GM21576 (cell line): ENCODE measurements around the gene RELA.

Experiments used
- ATAC-seq: cut with Tn5 transposase; IDR thresholded peaks from one replicate; pipeline ENCODE4 v1.9.1; 2021; ENCODE audit warnings: mild to moderate bottlenecking, moderate library complexity; ENCODE audit not compliant: unreplicated experiment

Gene RELA

DNA sequence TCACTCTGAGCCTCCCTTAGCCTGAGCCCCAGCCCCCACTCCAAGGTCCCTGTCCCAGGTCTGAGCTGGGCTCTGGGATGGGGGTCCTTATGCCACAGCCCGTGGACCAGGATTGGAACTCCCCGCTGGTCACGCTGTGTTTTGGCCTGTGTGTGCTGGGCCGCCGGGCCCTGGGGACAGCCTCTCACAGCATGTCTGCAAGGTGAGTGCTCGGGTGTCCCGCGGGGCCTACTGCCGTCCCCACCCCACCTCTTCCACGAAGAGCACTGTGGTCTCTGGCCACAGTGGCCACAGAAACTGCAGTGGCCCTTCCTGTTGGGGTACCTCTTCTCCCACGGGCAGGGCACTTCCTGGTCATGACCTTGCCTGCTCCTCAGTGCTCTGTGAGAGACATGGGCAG, 28.3 kb downstream of the RELA start:
- no peak for ATAC-seq

DNA sequence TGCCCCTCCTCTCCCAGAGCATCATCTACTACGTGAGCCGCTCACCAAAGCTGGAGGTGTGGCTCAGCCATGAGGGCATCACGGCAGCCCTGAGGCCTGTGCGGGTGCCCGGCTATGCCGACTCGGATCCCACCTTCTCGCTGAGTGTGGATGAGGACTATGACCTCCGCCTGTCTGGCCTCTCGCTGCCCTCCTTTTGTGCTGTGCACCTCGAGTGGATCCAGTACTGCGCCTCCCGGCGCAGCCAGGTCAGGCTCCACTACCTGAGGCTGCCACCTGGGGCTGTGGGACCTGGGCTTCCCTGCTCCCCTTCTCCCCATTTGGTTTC, 28.6 kb downstream of the RELA start:
- no peak for ATAC-seq

DNA sequence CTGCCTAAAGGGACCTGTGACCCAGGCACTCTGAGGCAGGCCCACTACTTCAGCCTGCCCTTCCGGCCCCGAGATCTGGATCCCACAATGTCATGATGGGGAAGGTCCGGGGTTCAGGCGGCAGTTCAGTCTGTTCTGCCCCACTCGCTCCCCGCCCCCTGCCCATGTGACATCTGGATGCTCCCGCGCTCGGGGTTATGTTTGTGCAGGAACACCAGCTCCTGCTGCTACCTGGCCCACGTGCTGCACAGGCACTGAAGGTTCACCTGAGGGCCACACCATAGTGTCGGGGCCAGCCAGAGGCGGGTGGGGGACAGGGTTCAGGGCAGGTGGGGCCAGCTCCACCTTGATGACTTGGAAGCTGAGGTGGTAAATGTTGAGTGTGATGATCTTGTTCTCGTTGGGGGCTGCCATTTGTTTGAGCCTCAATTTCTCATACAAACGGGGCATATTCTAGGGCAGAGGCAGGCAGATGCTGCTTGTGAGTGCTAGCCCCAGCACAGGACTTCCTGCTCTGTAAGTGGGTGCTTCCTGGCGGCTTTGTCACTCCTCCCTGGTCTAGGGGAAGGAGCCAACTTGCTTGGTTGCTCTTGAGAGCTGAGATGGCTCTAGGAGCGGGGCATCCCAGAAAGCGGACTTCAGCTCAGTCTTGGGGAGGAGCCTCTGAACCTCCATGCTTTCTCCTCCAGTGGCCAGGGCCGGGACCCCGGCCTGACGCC, 29.2 kb downstream of the RELA start:
- ATAC-seq: no peak

DNA sequence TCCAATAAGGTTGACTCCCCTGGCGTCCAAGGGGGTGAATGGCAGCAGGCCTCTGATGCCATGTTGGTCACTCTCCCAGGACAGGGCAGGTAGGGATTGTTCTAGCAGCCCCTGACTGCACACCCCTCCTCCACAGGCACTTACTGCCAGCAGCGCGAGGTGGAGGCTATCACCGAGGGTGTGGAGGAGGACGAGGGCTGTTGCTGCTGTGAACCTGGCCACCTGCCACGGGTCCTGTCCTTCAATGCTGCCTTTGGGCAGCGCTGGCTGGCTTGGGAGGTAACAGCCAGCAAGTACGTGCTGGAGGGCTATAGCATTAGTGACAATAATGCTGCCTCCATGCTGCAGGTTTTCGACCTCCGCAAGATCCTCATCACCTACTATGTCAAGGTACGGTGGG, 32.5 kb downstream of the RELA start:
- no peak for ATAC-seq

DNA sequence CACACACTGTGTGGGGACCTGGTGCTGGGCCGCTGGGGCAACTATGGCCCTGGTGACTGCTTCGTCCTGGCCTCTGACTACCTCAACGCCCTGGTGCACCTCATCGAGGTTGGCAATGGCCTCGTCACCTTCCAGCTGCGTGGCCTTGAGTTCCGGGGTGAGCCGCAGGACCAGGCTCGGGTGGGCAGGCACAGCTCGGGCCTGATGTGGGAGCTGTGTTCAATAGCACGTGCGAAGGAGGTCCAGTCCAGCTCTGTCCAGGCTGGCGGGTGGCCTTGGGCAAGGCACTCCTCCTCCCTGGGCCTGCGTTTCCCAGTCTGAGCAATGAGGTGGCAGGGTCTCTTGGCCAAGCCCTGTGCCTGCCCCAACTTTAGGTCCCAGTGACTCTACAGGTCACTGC, 33.1 kb downstream of the RELA start:
- no peak for ATAC-seq

DNA sequence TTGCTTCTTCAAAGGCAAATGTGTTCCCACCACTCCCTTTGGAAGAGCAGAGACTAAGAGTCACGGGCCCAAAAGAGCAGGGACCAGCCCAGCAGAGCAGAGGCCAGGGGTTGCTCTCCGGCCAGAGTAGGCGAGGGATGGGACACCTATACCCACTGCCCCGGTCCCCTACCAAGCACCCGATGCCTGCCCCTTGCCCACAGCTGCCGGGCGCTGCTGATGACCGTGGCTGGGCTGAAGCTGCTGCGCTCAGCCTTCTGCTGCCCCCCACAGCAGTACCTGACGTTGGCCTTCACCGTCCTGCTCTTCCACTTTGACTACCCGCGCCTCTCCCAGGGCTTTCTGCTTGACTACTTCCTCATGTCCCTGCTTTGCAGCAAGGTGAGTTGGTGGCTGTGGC, 35.5 kb downstream of the RELA start:
- no peak for ATAC-seq

DNA sequence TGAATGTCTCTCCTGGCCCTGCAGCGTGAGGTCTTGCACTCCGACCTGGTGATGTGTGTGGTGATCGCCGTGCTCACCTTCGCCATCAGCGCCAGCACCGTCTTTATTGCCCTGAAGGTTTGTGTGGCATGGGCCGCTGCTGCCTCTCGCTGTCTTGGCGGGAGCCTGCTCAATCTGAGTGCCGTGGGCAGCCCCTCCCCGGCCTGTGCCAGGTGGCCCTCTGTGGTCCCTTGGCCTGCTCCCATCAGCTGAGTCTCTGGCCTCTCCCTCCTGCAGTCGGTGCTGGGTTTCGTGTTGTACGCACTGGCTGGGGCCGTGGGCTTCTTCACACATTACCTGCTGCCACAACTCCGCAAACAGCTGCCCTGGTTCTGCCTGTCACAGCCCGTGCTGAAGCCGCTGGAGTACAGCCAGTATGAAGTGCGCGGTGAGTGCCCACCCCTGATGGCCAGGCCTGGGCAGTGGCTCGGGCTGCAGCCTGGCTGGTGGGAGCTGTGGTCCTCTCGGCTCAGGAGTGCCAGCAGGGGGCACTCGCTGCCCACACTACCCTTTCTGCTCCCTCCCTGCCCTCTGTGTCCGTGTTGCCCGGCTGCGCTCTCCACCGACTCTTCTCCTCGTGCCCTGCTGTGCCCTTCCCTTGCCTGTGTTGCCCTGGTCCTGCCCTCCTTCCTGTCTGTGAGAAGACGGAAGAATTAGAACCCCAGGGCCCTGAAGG, 36.9 kb downstream of the RELA start:
- ATAC-seq: no peak

DNA sequence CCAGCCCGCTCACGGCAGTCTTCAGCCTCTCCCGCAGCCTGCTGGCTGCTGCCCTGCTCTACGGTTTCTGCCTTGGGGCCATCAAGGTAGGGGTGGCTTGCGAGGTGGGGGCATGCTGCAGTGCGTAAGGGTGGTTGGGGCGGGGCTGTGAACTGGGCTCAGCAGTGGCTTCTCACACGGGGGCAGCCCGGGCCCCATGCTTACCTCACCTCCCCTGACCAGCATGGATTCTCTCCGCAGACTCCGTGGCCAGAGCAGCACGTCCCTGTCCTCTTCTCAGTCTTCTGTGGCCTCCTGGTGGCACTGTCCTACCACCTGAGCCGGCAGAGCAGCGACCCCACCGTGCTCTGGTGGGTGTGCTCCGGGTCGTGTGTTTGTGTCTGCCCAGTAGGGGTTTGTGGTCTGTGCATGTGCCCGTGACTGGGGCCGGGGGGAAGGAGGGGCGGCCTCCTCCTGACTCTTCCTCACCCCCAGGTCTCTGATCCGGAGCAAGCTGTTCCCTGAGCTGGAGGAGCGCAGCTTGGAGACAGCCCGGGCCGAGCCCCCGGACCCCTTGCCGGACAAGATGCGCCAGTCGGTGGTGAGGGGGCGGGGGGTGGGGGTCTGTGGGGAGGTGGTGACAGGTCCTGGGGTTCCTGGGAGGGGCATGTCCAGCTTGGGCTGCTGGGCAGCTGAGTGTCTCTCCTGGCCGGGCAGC, 37.6 kb downstream of the RELA start:
- ATAC-seq: no peak

DNA sequence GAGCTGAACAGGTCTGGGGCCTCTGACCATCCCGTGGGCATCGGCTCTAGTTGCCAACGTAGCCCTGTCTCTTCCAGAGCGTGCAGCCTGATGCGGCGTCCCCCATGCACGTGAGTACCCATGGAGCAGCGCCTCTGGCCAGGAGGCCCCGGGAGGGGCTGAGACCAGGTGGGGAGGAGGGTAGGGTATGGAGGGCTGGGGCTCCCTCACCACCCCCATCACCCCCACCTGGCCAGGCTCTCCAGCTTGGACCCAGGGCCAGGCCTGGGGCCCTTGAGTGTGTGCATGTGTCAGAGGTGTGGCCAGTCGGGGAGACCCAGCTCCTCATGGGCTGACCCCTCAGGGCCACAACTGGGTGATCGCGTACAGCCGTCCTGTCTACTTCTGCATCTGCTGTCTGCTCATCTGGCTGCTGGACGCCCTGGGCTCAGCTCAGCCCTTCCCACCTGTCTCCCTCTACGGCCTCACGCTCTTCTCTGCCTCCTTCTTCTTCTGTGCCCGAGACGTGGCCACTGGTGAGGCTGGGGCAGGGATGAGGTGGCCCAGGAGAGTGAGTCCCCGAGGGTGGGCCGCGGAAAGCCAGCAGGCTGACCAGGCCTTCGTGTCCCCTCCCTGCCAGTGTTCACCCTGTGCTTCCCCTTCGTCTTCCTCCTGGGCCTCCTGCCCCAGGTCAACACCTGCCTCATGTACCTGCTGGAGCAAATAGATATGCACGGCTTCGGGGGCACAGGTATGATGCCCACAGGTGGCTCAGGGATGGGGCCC, 38.7 kb downstream of the RELA start:
- no peak for ATAC-seq

DNA sequence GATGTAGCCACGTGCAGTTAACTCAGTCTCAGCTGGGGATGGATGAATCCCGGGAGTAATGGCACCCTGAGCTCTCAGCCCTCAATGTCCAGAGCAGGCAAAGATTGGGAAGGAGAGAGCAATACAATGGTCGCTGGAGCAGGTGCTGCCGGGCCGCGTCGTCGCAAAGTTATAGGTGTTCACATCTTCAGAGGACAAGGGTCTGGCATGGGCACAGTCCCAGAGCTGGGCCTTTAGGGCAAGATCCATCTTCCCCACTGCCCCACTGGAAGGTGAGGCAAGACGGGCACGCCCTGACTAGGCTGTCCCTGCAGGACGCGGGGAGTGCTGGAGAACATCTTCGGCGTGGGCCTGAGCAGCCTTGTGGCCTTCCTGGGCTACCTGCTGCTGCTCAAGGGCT, 39.5 kb downstream of the RELA start:
- no peak for ATAC-seq

DNA sequence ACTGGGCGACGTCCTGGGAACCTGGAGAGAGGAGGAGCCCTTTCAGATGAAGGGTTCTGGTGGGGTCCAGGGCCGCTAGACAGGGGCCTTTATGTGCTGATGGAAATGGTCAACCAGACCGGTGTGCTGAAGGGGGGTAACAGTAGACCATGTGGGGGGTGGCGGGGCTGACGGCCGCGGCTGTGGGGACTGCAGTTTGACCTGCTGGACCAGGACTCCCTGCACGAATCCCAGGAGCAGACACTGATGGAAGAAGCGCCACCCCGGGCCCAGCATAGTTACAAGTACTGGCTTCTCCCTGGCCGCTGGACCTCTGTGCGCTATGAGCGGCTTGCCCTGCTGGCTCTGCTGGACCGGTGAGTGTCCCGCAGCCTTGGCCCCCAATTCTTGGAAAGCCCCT, 40.7 kb downstream of the RELA start:
- no peak for ATAC-seq

DNA sequence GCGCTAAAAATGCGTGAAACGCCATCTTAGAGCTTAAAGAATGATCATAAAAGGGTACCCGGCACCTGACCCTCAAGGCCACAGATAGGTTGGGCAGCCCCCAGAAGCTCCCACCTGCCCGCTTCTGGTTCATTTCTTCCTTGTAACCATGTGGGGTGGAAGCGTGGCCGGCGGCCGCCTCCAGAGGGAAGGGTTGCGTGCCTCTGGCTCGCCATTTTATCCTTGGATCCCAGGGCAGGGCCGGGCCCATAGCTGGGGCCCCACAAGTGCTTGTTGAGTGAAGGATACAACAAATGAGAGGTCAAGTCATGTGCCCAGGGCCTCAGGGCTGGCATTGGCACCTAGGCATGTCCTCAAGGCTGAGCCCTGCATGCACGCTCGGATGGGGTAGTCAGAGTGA, 41.3 kb downstream of the RELA start:
- no peak for ATAC-seq

DNA sequence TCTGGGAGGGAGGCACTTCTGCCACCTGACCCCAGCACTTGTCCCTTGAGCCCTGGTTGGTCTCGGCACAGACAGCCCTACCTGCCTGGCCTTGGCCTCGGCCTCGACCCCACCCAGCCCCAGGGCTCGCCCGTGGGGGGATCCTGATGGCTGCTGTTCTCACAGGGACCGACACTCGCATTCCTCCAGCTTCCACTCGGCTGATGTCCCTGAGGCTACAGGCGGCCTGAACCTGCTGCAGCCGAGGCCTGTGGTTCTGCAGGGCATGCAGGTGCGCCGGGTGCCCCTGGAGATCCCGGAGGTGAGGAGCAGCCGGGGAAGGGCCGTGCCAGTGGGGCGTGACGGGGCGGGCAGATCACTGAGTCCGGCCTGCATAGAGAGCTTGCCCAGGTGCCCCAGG, 42.0 kb downstream of the RELA start:
- ATAC-seq: no peak

DNA sequence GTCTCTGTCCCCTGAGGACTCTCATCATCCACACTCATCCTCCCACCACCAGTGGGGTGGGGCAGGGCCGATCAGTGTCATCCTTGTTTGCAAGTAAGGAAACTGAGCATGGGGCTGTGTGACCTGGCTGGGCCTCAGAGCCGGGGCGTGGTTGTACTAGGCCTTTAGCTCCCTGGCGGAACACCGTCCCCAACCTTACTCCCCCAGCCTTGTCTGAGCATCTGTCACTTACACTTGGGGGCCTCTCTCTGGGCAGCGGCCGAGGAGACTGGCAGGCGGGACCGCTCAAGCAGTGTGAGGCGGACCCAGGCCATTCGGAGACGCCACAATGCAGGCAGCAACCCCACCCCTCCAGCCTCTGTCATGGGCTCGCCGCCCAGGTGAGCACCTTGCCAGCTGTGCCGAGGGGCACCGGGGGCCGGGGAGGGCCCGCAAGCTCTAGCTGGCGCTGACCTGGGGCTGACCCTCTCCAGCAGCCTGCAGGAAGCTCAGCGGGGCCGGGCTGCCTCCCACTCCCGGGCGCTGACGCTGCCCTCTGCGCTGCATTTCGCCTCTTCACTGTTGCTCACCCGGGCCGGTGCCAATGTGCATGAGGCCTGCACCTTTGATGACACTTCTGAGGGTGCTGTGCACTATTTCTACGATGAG, 43.3 kb downstream of the RELA start:
- no peak for ATAC-seq

DNA sequence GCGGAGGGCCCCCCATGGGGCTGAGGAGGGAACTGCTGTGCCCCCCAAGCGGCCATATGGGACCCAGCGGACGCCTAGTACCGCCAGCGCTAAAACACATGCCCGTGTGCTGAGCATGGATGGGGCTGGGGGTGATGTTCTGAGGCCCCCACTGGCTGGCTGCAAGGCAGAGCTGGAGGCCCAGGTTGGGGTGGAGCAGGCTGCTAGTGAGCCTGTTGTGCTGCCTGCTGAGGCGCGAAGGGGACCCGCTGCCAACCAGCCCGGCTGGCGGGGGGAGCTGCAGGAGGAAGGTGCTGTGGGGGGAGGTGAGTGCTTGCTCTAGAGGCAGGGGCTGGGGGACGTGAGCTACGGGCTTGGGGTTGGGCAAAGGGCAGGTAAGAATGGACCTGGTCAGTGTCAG, 44.0 kb downstream of the RELA start:
- ATAC-seq: no peak

DNA sequence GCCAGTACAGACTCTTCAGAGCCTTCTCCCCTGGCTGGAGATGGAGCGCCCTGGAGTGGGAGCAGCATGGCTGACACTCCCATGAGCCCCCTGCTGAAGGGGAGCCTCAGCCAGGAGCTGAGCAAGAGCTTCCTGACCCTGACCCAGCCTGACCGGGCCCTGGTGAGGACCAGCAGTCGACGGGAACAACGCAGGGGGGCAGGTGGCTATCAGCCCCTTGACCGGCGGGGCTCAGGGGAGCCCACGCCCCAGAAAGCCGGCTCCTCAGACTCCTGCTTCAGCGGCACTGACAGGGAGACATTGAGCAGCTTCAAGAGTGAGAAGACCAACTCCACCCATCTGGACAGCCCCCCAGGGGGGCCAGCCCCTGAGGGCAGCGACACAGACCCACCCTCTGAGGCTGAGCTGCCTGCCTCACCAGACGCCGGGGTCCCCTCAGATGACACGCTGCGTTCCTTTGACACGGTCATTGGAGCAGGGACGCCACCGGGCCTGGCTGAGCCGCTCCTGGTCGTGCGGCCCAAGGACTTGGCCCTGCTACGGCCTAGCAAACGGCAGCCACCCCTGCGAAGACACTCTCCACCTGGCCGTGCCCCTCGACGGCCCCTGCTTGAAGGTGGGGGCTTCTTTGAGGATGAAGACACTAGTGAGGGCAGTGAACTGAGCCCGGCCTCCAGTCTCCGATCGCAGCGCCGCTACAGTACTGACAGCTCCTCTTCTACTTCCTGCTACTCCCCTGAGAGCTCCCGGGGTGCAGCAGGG, 44.5 kb downstream of the RELA start:
- no peak for ATAC-seq

DNA sequence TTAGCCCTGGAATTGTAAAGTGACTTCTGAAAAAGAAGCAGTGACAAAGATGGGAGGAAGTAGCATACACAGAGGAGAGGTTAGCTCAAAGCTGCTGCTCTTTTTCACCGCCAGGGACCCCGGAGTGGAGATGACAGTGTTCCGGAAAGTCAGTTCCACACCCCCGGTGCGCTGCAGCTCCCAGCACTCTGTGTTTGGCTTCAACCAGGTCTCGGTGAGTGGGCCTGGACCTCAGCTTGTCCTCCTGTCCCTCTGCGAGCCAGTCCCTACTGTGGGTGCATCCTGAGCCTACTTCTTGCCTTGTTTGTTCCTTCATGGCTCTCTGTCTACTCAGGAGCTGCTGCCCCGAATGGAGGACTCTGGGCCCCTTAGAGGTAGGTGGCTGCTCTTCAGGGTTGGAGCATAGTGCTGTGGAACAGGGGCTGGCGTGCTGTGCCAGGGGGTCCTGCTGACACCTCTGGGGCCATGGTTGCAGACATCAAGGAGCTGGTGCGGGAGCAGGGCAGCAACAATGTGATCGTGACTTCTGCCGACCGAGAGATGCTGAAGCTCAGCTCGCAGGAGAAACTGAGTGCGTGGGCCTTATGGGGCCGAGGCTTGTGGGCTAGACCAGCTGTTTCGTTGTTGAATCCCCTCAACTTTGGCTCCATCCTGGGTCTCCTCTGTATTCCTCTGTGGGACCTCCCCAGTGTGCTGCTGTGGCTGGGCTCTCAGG, 45.4 kb downstream of the RELA start:
- no peak for ATAC-seq

DNA sequence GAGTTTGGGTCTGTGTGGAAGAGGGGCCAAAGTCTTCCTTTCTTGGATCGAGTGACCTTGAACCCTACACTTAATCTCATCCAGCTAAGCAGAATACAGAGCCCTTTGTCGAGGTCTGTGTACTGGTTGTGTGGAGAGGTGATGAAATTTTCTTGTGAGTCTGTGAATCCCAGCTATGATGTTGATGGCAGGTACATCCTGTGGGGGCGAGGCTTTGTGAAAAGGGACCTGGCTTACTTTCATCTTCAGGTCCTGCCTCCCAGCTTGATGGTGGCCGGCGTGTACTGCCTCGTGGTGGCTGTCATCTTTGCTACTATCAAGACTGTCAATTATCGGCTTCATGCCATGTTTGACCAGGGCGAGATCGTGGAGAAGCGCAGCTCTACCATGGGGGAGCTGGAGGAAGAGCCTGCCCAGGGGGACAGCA, 46.1 kb downstream of the RELA start:
- no peak for ATAC-seq

DNA sequence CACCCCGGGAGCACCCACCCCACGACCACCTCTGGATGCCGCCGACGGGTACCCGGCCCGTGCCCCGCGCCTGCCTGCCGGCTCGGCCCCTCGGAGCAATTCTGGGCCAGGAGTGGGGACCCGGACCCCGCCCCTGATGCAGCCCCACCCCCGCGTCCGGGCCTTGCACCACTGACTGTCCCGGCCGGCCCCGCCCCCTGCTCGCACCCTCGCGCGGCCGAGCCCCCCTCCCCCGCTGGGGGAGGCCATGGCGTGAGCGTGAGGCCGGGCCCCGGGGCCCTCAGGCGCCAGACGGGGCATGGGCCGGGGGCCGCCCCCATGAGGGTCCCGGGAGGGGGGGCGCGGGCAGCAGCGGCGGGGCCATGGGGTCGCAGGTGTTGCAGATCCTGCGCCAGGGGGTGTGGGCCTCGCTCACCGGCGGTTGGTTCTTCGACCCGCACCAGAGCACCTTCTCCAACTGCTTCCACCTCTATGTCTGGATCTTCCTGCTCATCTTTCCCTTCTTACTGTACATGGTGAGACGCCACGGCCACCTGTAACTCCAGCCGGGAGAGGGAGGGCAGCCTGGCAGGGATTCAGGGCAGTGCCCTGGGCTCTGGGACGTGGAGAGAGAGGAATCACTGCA, 46.7 kb downstream of the RELA start:
- peak; percentile 5 for ATAC-seq
